HFF-Myc (cell line): Measurements from ENCODE around the gene RET.

ENCODE experiments used
- DNase-seq: peaks from one replicate; pipeline ENCODE4 v3.0.0-alpha.2; 2011; ENCODE audit warnings: low read depth; ENCODE audit errors: extremely low read depth
- H3K4me3 ChIP-seq: replicated peaks from 2 replicates; pipeline ENCODE4 v1.5.1; 2011; ENCODE audit warnings: low read depth, mild to moderate bottlenecking, control low read depth, low read length
- CTCF ChIP-seq: IDR thresholded peaks from 2 replicates; pipeline ENCODE4 v1.5.1; 2012; ENCODE audit warnings: mild to moderate bottlenecking, low read depth, low read length, control low read depth; ENCODE audit errors: missing control alignments

Gene RET

GRCh38 chr10:43160921-43161255 lies 84.0 kb downstream of the RET start:
- DNase-seq = no peak
- no peak overlapping the region for H3K4me3 ChIP-seq
- TF ChIP-seq CTCF = no peak

- DNase-seq = no peak
- no peak overlapping the region for H3K4me3 ChIP-seq
- no peak for TF ChIP-seq CTCF
Observed at GRCh38 chr10:43162604-43163003, 85.7 kb downstream of the RET start.

GRCh38 chr10:43166207-43166879 lies 89.5 kb downstream of the RET start:
- no peak overlapping the region for H3K4me3 ChIP-seq
- DNase-seq = no peak
- TF ChIP-seq CTCF = no peak

GRCh38 chr10:43166880-43167497 lies 90.1 kb downstream of the RET start:
- DNase-seq = no peak
- no peak overlapping the region for H3K4me3 ChIP-seq
- TF ChIP-seq CTCF = no peak

- TF ChIP-seq CTCF = no peak
- DNase-seq = no peak
- no peak overlapping the region for H3K4me3 ChIP-seq
Observed at GRCh38 chr10:43167498-43167889, 90.6 kb downstream of the RET start.

GRCh38 chr10:43170491-43170890 lies 93.6 kb downstream of the RET start:
- TF ChIP-seq CTCF = no peak
- H3K4me3 ChIP-seq = no peak overlapping the region
- no peak for DNase-seq

GRCh38 chr10:43172645-43173044 lies 95.8 kb downstream of the RET start:
- H3K4me3 ChIP-seq = no peak overlapping the region
- no peak for DNase-seq
- no peak for TF ChIP-seq CTCF
